Right atrium auricular region (tissue), 2 donors: ENCODE measurements around the gene UBE4A. TPM values are rescaled to one million over a fixed set of nuclear protein-coding genes. Genes with fewer than 3 reads are reported as not detected.

Source experiments
- DNase-seq: peaks from one replicate; pipeline ENCODE4 v3.0.0-alpha.2; 2019; ENCODE audit warnings: low spot score
- H3K27ac ChIP-seq, 2 donors: fragments of 200-600 bp; sonication (generic); 1 replicate in 1 of 2; 2 replicates in 1 of 2; pipeline ENCODE4 v1.5.1; 2016 to 2019
- H3K27me3 ChIP-seq, 2 donors: fragments of 200-600 bp; sonication (generic); one replicate each; pipeline versions ENCODE4 v1.5.1 to v1.6.0; 2017 to 2019
- H3K36me3 ChIP-seq: fragments of 200-600 bp; sonication (generic); one replicate; pipeline ENCODE4 v1.5.1; 2016
- H3K4me1 ChIP-seq, 2 donors: fragments of 200-600 bp; sonication (generic); one replicate each; pipeline versions ENCODE4 v1.5.1 to v1.6.0; 2017 to 2019
- H3K4me3 ChIP-seq, 2 donors: fragments of 200-600 bp; sonication (generic); 1 replicate in 1 of 2; 2 replicates in 1 of 2; pipeline ENCODE4 v1.5.1; 2017 to 2019; ENCODE audit warnings: mild to moderate bottlenecking in 1 of 2, moderate library complexity in 1 of 2
- H3K9me3 ChIP-seq, 2 donors: fragments of 200-600 bp; sonication (generic); one replicate each; pipeline ENCODE4 v1.5.1; 2019
- total RNA-seq, 2 donors: library from RNA; depleted of rRNA; stranded (reverse); fragments of >200 nt; gene quantifications; one replicate each; pipeline ENCODE4 v1.1.0, GENCODE V29; 2016
- TF ChIP-seq, protein P1 (sequence below), 2 donors: fragments of 200-600 bp; sonication (generic); IDR thresholded peaks; one replicate each; pipeline ENCODE4 v1.5.1; 2019; ENCODE audit warnings: antibody characterized with exemption in 2 of 2

Gene UBE4A
- total RNA-seq, 2 donors from 2014 or later = 46.3 to 53.4 TPM

DNA sequence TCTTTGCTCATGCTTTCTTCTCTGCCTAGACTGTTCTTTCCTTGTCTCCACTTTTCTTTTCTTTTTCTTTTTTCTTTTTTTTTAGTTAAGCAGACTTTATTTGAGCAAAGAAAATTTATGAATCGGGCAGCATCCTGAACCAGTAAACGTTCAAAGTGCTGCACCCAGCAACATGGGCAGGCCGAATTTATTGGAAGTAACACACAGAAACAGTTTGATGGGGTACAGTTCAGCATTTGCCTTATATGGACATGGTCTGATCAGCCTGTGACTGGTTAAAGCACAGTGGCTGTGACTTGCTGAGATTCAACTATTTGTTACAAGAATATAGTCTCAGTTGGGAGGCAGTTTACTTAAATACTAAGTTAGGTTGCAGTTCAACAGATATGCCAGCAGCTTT is 38.9 kb upstream of the UBE4A start:
- Histone ChIP-seq H3K4me3 (no peak overlapping the region), H3K4me1 (peaks cover 0 to 9% of the 10 kb centered on the region in 2 donors), H3K36me3 (no peaks in the 10 kb centered on the region), H3K27ac (no peak overlapping the region), H3K9me3 (no peaks in the 10 kb centered on the region), H3K27me3 (no peaks in the 10 kb centered on the region)
- no peak for DNase-seq
- TF ChIP-seq, protein P1, sequence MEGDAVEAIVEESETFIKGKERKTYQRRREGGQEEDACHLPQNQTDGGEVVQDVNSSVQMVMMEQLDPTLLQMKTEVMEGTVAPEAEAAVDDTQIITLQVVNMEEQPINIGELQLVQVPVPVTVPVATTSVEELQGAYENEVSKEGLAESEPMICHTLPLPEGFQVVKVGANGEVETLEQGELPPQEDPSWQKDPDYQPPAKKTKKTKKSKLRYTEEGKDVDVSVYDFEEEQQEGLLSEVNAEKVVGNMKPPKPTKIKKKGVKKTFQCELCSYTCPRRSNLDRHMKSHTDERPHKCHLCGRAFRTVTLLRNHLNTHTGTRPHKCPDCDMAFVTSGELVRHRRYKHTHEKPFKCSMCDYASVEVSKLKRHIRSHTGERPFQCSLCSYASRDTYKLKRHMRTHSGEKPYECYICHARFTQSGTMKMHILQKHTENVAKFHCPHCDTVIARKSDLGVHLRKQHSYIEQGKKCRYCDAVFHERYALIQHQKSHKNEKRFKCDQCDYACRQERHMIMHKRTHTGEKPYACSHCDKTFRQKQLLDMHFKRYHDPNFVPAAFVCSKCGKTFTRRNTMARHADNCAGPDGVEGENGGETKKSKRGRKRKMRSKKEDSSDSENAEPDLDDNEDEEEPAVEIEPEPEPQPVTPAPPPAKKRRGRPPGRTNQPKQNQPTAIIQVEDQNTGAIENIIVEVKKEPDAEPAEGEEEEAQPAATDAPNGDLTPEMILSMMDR (IDR thresholded peaks at IDR 0.05) = no peak

DNA sequence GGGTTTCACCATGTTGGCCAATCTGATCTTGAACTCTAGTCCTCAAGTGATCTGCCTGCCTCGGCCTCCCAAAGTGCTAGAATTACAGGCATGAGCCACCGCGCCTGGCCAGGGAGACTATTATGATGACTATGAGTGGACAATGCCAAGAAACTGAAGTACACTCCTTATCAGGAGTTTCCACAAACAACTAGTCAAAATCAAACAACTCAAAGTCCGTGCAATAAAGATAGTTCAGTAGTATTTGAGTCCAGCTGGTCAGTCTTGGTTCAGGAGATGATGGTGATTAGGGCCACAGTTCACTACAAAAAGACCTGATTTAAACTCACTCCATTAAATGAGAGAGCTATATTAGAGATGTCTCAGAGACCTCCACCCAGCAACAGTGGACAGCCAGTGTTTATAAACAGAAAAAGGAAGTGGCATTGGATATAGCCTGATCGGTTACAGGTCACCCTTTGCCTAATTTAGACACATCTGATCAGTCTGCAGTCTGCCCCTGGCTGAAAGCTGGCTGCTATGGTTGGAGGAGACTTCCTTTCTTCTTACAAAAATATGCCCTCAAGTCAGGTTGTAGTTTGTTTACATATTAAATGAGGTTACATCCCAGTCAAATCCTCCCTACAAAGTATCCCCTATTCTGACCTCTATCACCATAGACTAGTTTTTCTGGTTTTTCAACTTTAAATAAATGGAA is 37.9 kb upstream of the UBE4A start:
- H3K4me3 ChIP-seq = no peak overlapping the region
- H3K9me3 ChIP-seq = no peaks in the 10 kb centered on the region
- no peak overlapping the region for H3K27ac ChIP-seq
- no peaks in the 10 kb centered on the region for H3K36me3 ChIP-seq
- H3K27me3 ChIP-seq = no peaks in the 10 kb centered on the region
- TF ChIP-seq, protein P1 (IDR thresholded peaks at IDR 0.05) = no peak
- peaks cover 0 to 5% of the 10 kb centered on the region in 2 donors for H3K4me1 ChIP-seq
- DNase-seq = no peak

DNA sequence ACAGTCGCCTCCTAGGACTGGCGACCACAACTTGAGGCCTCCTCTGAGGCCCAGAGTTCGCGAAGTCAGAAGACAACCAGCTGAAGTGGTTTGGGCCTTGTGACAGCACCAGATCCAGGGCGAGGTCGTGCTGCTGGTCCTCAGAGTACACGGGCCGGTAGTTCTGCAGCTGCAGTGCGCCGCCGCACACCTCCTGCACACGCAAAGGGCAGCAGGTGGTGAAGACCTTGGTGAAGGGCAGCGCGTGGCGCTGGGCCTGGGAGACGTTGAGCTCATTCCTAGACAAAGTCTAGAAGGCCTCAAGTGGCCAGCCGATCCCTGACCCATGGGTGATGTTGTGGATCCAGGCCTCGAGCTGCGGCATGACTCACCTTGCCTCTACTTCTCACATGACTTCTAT is 36.7 kb upstream of the UBE4A start:
- no peaks in the 10 kb centered on the region for H3K27me3 ChIP-seq
- no peak for DNase-seq

DNA sequence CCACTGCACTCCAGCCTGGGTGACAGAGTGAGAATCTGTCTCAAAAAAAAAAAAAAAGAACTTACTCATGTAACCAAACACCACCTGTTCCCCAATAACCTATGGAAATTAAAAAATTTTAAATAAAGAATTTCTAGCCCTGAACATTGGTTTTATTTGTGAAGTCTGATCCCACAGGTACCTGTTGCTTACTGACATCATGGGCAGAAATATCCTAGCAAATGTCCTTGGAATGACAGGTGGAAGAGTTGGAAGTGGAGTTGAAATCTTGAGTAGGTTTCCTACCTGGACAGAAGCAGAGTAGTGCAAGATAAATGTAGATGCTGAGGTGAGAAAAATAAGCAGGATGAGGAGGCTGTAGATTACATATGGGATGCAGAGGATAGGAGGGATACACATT is 34.1 kb upstream of the UBE4A start:
- no peak overlapping the region for H3K4me3 ChIP-seq
- TF ChIP-seq, protein P1 (IDR thresholded peaks at IDR 0.05) = no peak
- no peaks in the 10 kb centered on the region for H3K36me3 ChIP-seq
- H3K9me3 ChIP-seq = peaks cover 0 to 7% of the 10 kb centered on the region in 2 donors
- DNase-seq = no peak
- no peaks in the 10 kb centered on the region for H3K27me3 ChIP-seq
- no peaks in the 10 kb centered on the region for H3K4me1 ChIP-seq
- H3K27ac ChIP-seq = no peak overlapping the region

More for the DNA sequence above, 36.7 kb upstream of the UBE4A start:
- TF ChIP-seq, protein P1 (IDR thresholded peaks at IDR 0.05) = no peak
- H3K36me3 ChIP-seq = no peaks in the 10 kb centered on the region
- no peaks in the 10 kb centered on the region for H3K9me3 ChIP-seq
- no peak overlapping the region for H3K4me3 ChIP-seq
- no peaks in the 10 kb centered on the region for H3K4me1 ChIP-seq
- no peak overlapping the region for H3K27ac ChIP-seq

DNA sequence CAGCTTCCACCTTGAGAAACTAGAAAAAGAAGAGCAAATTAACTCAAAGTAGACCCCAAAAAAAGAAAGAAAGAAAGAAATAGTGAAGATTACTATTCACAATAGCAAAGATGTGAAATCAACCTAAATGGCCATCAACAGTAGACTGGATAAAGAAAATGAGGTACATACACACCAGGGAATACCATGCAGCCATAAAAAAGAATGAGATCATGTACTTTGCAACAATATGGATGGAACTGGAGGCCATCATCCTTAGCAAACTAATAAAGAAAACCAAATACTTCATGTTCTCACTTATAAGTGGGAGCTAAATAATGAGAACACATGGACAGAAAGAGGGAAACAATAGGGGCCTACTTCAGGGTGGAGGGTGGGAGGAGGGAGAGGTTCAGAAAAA is 30.7 kb upstream of the UBE4A start:
- H3K4me3 ChIP-seq = no peak overlapping the region
- peaks cover 0 to 7% of the 10 kb centered on the region in 2 donors for H3K9me3 ChIP-seq
- no peak overlapping the region for H3K27ac ChIP-seq
- TF ChIP-seq, protein P1 (IDR thresholded peaks at IDR 0.05) = no peak
- no peaks in the 10 kb centered on the region for H3K27me3 ChIP-seq
- no peaks in the 10 kb centered on the region for H3K4me1 ChIP-seq
- DNase-seq = no peak
- no peaks in the 10 kb centered on the region for H3K36me3 ChIP-seq

DNA sequence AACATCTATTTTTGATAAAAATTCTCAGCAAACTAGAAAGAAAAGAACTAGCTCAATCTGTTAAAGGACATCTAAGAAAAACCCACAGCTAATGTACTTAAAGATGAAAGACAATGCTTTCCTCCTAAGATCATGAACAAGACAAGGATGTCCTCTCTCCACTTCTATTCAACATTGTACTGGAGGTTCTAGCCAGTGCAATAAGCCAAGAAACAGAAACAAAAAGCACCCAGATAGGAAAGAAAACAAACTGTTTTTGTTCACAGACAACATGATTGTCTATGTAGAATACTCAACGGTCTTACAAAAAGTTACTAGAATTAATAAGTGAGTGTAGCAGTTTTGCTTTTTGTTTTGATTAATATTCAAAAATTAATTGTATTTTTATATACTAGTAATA is 24.7 kb upstream of the UBE4A start:
- no peaks in the 10 kb centered on the region for H3K9me3 ChIP-seq
- no peak for DNase-seq
- no peak overlapping the region for H3K27ac ChIP-seq
- TF ChIP-seq, protein P1 (IDR thresholded peaks at IDR 0.05) = no peak
- H3K4me1 ChIP-seq = no peaks in the 10 kb centered on the region
- no peaks in the 10 kb centered on the region for H3K27me3 ChIP-seq
- H3K4me3 ChIP-seq = no peak overlapping the region
- no peaks in the 10 kb centered on the region for H3K36me3 ChIP-seq
